ENCODE measurements around the gene FAM50B.

DNA sequence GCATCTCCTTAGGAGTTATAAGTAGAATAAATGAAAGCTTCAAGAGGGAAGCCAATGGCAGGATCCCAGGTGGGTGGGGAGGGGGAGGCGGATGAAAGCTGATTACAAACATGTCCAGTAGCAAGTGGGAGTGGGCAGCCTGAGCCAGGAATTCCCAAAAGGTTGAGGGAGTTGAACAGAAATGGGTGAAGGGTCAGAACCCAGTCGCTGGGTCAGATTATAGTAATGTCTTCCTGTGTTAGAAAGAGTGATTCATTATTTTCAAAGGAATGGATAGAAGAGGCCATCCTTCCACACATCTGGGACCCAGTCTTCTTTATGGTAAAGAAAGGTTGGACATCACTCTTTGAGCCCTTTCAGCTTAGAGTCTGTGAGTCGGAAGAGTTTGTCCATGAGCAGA is 41.0 kb upstream of the FAM50B start:
- TF ChIP-seq, protein P1, sequence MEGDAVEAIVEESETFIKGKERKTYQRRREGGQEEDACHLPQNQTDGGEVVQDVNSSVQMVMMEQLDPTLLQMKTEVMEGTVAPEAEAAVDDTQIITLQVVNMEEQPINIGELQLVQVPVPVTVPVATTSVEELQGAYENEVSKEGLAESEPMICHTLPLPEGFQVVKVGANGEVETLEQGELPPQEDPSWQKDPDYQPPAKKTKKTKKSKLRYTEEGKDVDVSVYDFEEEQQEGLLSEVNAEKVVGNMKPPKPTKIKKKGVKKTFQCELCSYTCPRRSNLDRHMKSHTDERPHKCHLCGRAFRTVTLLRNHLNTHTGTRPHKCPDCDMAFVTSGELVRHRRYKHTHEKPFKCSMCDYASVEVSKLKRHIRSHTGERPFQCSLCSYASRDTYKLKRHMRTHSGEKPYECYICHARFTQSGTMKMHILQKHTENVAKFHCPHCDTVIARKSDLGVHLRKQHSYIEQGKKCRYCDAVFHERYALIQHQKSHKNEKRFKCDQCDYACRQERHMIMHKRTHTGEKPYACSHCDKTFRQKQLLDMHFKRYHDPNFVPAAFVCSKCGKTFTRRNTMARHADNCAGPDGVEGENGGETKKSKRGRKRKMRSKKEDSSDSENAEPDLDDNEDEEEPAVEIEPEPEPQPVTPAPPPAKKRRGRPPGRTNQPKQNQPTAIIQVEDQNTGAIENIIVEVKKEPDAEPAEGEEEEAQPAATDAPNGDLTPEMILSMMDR (conservative IDR thresholded peaks at IDR 0.05; ENCODE audit: low read length): no peak
- TF ChIP-seq EZH2phosphoT487 (IDR thresholded peaks at IDR 0.05; ENCODE audit: borderline replicate concordance): no peak
